ENCODE measurements around the gene LAMTOR3.

Gene LAMTOR3

DNA sequence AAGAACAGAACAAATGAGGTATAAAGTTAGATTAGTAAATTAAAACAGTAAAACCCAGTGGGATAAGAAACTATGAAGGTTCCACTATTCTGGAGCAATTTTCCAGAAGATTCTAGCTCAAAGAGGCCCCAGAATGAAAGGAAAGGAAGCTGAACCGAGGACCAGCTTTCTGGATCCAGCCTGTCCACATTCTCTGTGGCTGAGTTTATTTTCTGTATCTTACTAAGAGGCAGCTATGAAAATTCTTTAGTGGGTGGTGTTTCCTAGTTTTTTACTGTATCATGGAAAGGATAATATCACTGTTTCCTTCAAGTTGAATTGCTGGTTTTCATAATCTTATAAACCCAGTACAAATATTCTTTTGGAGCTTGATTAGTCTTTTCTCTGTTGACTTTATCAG, 65.8 kb downstream of the LAMTOR3 start:
- no peak for FAIRE-seq
